Activated CD4-positive, CD25-positive, alpha-beta regulatory T cell treated with anti-CD3 and anti-CD28 coated beads, Interleukin-2, amount 50 U/mL, for 16 hours (primary cell): Measurements from ENCODE around the gene MLIP.

Source experiments
- DNase-seq: peaks from one replicate; pipeline ENCODE4 v3.0.0-alpha.2; 2020; ENCODE audit warnings: low read depth, low spot score

MLIP gene

GRCh38 chr6:54097753-54098152, 13.5 kb upstream of the MLIP start:
- DNase-seq = no peak

- no peak for DNase-seq
Observed at GRCh38 chr6:54098450-54099044, 12.7 kb upstream of the MLIP start.

GRCh38 chr6:54099225-54099624, 12.0 kb upstream of the MLIP start:
- no peak for DNase-seq

DNA sequence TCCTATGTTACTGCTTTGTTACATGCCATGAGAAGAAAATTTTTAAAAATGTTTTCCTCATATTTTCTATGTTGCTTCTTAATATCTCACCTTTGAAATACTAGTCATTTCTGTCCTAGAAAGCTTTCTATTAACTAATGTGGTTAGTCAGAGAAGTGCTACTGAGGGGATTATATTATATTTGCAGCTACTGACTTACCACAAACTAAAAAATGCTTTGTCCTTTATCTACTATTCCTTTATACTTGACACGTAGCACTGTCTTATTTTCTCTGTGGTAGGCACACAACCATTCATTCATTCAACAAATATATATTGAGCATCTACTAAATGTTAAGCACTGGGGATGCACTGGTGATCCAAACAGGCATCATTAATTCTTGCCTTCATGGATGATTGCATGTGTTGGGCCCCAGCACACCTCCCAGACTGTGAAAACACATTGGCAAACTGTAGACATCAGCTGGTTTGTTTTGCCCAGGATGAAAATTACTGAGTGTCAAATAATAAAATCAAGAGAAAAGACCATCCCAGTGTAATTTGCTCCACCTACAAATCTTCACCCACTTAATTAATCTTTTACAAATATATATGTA, 10.7 kb upstream of the MLIP start:
- no peak for DNase-seq

- DNase-seq = no peak
Observed at GRCh38 chr6:54102238-54102637, 9.0 kb upstream of the MLIP start.

- no peak for DNase-seq
Observed at GRCh38 chr6:54103497-54103896, 7.7 kb upstream of the MLIP start.

- no peak for DNase-seq
Observed at GRCh38 chr6:54106727-54107126, 4.5 kb upstream of the MLIP start.

DNA sequence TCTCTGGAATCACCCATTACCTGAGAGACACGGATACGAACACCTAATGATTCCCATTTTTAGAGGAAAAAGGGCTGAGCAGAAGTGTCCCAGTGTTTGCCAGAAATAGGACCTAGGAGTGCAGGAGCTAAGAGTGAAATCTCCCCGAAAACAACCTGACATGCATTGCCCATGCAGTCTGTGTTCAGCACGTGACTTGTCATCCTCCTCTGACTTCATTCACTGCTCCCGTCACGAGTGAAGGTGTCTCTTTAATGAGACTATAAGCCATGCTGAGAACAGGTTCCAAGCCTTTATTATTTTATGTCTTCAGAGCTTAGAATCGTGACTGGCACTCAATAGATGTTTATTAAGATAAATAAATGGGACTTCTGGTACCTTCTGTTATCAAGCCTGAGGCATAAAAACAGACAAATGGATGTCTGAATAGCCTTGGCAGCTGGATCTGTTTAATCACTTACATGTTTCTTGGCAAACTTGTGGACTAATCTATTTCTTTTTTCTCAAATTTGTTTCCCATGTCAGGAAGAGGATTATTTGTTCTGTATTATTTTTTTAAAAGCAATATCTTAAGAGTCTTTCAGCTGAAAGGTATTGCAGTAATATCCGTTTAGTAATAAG, 3.7 kb upstream of the MLIP start:
- DNase-seq = no peak

DNA sequence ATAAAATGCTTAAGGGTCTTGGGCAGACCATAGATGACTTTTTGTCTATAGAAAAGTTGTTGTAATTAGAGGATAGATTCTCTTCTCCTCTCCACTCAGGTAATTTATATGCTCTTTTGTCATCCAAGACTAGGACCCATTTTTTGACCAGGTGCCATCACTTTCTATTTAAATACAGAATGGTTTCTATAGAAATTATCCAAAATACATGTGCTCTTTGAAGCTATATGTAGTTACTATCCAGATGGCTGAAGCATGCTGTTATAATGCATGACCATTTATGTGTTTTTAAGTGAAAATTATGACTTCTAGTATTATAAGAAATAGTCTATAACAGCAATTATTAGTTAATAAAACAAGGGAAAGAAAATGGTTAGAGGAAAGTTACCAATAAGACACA, 3.0 kb upstream of the MLIP start:
- DNase-seq = no peak

DNA sequence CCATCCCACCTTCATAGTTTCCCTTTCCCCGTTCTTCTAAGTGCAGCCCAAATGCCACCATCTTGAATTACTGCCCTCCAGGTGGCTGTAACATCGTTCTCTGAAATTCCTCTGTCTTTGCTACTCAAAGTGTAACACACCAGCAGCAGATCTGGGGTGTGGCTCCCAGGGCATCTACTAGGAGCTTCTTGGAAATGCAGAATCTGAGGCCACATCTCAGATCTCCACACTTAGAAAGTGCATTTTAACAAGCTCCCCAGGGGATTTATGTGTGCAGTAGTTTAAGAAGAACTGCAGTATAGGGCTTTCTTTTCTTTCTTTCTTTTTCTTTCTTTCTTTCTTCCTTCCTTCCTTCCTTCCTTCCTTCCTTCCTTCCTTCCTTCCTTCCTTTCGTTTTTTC, 1.7 kb upstream of the MLIP start:
- no peak for DNase-seq

DNA sequence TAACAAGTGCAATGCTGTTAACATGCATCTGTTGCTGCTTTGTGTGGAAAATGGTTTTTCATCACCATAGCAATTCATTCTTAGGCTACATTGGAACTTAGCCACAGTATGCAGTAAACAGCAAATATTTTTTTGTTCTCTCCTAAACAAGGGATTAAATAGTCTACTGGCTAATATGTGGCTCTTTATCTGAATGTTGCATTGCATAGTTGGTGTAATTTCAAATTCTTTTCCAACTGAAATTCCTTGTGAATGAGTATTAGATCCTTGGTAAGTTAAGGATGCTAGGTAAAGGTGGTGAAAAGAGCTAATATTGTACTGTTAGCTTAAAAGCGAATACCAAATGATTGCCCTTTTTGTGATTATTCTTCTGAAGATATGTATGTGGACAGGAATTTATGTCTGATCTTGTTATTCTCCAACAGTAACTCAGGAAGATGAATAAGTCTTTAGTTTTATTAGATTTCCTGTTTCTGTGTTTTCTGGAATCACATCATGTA, 958 bp downstream of the MLIP start:
- DNase-seq = no peak

DNA sequence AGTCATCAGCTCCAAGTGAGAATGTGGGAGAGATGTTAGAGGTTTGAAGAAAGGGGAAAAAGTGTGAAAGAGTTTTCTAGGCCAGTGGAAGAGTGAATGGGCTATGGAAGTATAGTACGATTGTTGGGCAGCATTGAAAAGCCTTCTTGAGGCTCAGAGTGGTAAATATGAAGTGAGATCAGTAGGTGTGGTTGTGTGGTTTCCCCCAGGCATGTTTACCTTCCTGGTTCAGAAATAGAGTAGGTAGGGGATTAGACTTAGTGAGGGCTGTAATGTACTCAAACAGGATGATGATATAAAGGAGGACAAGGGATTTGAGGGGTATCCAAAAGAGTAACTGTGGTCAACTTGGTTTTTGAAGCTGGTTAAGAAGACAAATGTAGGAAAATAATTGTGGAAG, 3.7 kb downstream of the MLIP start:
- no peak for DNase-seq

GRCh38 chr6:54115966-54116365, 4.7 kb downstream of the MLIP start:
- DNase-seq = no peak

DNA sequence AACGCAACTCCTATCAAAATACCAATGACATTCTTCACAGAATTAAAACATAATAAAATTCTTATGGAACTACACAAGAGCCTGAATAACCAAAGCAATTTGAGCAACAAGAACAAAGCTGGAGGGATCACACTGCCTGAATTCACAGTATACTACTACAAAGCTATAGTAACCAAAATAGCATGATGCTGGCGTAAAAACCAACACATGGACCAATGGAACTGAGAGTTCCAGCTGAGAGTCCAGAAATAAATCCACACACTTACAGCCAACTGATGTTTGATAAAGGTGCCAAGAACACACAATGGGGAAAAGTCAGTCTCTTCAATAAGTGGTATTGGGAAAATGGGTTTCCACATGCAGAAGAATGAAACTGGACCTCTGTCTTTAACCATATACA, 6.9 kb downstream of the MLIP start:
- no peak for DNase-seq

DNA sequence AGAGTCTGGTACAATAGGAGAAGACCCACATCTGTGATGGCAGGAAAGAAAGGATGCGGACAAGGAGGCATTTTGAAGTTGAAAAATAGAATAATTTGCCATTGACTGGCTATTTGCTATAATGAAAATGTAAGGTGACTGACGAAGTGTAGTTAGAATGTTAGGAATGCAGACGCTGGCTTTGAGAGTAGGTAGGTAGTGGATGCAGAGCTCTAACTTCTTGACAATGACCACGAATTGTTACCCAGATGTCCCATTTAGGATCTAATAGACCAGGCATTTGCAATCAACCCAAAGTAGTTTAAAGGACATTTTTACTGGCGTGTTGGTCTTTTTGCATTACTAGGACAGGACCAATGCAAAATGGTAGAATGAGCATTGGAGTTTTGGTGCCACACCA, 14.2 kb downstream of the MLIP start:
- DNase-seq = no peak

GRCh38 chr6:54130179-54130578, 18.9 kb downstream of the MLIP start:
- DNase-seq = no peak

DNA sequence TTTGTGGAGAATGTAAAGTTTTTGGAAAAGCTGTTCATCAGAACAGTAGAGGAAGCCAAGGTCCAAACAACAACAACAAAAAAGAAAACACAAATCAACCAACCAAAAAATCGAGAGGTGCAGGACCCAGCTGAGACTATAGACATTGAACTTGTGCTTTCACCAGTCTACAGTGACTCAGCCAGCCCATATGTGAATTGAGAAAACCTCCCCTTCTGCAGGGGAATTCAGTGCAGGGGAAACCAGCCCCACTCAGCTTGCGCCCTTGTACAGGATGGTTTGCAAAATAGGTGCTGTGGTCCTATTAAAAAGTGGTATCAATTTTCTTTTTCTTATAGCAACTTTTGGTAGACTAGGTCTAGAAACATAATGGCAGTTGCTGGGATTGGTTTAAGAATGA, 21.3 kb downstream of the MLIP start:
- DNase-seq = no peak

- no peak for DNase-seq
Observed at GRCh38 chr6:54133186-54133585, 21.9 kb downstream of the MLIP start.

GRCh38 chr6:54134935-54135334, 23.7 kb downstream of the MLIP start:
- DNase-seq = no peak

GRCh38 chr6:54135665-54136369, 24.6 kb downstream of the MLIP start:
- DNase-seq = no peak

- no peak for DNase-seq
Observed at GRCh38 chr6:54138795-54139194, 27.6 kb downstream of the MLIP start.

DNA sequence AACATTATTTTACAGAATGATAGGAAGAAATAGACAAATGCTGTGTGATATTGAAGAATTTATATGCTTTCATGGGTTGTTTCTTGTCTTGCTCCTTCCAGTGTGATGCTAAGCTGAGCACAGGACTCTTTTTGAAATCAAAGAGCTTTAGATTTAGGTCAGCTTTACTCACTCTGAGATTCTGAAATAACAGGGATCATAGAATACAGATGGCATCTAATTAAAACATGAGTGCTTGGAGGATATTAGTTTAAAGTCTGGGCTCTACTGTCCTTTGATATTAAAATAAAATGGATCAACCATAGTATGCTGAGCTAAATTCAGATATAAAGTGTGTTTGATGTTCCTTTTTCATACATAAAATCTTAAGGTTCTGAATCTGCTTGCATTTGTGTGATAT, 29.6 kb downstream of the MLIP start:
- no peak for DNase-seq
